Endothelial cell (in vitro differentiated cells): Measurements from ENCODE around the gene R3HDM4. TPM values are rescaled to one million over a fixed set of nuclear protein-coding genes. Genes with fewer than 3 reads are reported as not detected.

ENCODE experiments used
- DNase-seq: peaks from one replicate; pipeline ENCODE4 v3.0.0; 2021; ENCODE audit warnings: low spot score
- H3K27ac Mint-ChIP-seq: one replicate; pipeline ENCODE4 v1.8.0; 2021; ENCODE audit warnings: mixed read lengths, inconsistent platforms; ENCODE audit not compliant: unreplicated experiment
- H3K27me3 Mint-ChIP-seq: one replicate; pipeline ENCODE4 v1.8.0; 2021; ENCODE audit warnings: mild to moderate bottlenecking, moderate library complexity, mixed read lengths, inconsistent platforms; ENCODE audit not compliant: unreplicated experiment
- H3K36me3 Mint-ChIP-seq: one replicate; pipeline ENCODE4 v1.8.0; 2021; ENCODE audit warnings: mild to moderate bottlenecking, low read depth, mixed read lengths, inconsistent platforms; ENCODE audit not compliant: unreplicated experiment
- H3K4me1 Mint-ChIP-seq: one replicate; pipeline ENCODE4 v1.8.0; 2021; ENCODE audit warnings: mild to moderate bottlenecking, mixed read lengths, inconsistent platforms; ENCODE audit not compliant: unreplicated experiment
- H3K4me3 Mint-ChIP-seq: one replicate; pipeline ENCODE4 v1.8.0; 2021; ENCODE audit warnings: mild to moderate bottlenecking, mixed read lengths, inconsistent platforms; ENCODE audit not compliant: unreplicated experiment
- H3K9me3 Mint-ChIP-seq: one replicate; pipeline ENCODE4 v1.8.0; 2021; ENCODE audit warnings: mixed read lengths, inconsistent platforms; ENCODE audit not compliant: unreplicated experiment
- CTCF ChIP-seq: fragments of 200-600 bp; sonication (generic); IDR thresholded peaks from one replicate; pipeline ENCODE4 v1.5.0; 2021; ENCODE audit warnings: antibody characterized with exemption; ENCODE audit not compliant: unreplicated experiment
- total RNA-seq: library from RNA; stranded (reverse); fragmentation: NEBNext Ultra II Directional; extraction: Animal tissue kit (Norgen Biotek cat#: 25700); gene quantifications from one replicate; pipeline ENCODE4 v1.2.1, GENCODE V29; 2021; ENCODE audit not compliant: unreplicated experiment

Gene R3HDM4
- total RNA-seq, 1 donor from 2014 or later: 40.6 TPM

- no peak for DNase-seq
- H3K36me3 Mint-ChIP-seq: no peaks in the 10 kb centered on the region
- H3K27ac Mint-ChIP-seq: no peak overlapping the region
- no peak for TF ChIP-seq CTCF
- no peaks in the 10 kb centered on the region for H3K4me1 Mint-ChIP-seq
- peaks cover 11% of the 10 kb centered on the region for H3K27me3 Mint-ChIP-seq
- H3K9me3 Mint-ChIP-seq: no peaks in the 10 kb centered on the region
- no peak overlapping the region for H3K4me3 Mint-ChIP-seq
These were observed 51.8 kb downstream of the R3HDM4 start for GRCh38 chr19:861141-861755.

GRCh38 chr19:858868-859843 is 53.9 kb downstream of the R3HDM4 start, which contains the start of gene CFD:
Gene CFD, plus strand, starts transcription at chr19:859664. Its CDS starts 26 bp downstream, at chr19:859690.
- TF ChIP-seq CTCF: no peak
- H3K27ac Mint-ChIP-seq: no peak within 1 kb of the TSS
- peaks cover 9% of the 10 kb centered on the region for H3K27me3 Mint-ChIP-seq
- H3K36me3 Mint-ChIP-seq: no peaks in the 10 kb centered on the region
- DNase-seq: no peak
- no peak within 1 kb of the TSS for H3K4me3 Mint-ChIP-seq
- no peaks in the 10 kb centered on the region for H3K9me3 Mint-ChIP-seq
- H3K4me1 Mint-ChIP-seq: no peaks in the 10 kb centered on the region

GRCh38 chr19:858284-858683 is 54.7 kb downstream of the R3HDM4 start:
- Mint-ChIP-seq H3K4me1 (no peaks in the 10 kb centered on the region), H3K27ac (no peak overlapping the region), H3K36me3 (no peaks in the 10 kb centered on the region), H3K9me3 (no peaks in the 10 kb centered on the region), H3K4me3 (no peak overlapping the region), H3K27me3 (peaks cover 8% of the 10 kb centered on the region)
- TF ChIP-seq CTCF: no peak
- no peak for DNase-seq

- Mint-ChIP-seq H3K4me1 (no peaks in the 10 kb centered on the region), H3K27ac (no peak overlapping the region), H3K36me3 (no peaks in the 10 kb centered on the region), H3K4me3 (no peak overlapping the region), H3K9me3 (no peaks in the 10 kb centered on the region), H3K27me3 (peaks cover 6% of the 10 kb centered on the region)
- no peak for DNase-seq
- TF ChIP-seq CTCF: no peak
These were observed 57.4 kb downstream of the R3HDM4 start for GRCh38 chr19:855566-856120.

- H3K4me1 Mint-ChIP-seq: no peaks in the 10 kb centered on the region
- H3K4me3 Mint-ChIP-seq: no peak overlapping the region
- no peaks in the 10 kb centered on the region for H3K36me3 Mint-ChIP-seq
- no peak for DNase-seq
- H3K9me3 Mint-ChIP-seq: no peaks in the 10 kb centered on the region
- peaks cover 6% of the 10 kb centered on the region for H3K27me3 Mint-ChIP-seq
- H3K27ac Mint-ChIP-seq: no peak overlapping the region
- TF ChIP-seq CTCF: no peak
These were observed 57.9 kb downstream of the R3HDM4 start for GRCh38 chr19:855142-855541.
